ENCODE results near the gene UCN2.

UCN2 gene

DNA sequence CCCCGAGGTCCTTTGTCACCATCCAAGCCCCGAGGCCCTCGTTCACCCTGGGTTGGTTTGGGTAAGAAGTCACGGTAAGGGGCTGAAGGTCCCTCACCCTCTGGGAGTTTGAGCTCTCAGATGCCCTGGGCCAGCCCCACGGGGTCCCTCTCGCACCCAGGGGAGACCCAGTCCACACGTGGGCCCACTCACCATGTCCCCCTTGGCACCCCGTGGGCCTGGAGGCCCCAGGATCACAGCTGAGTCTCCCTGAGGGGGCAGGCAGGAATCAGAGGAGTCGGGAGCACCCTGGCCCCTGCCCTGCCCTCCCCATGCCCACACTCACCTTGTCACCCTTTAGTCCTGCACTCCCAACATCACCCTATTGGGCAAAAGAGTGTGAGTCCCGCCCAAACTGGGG lies 5.8 kb upstream of the UCN2 start:
- no peaks in the 10 kb centered on the region for H3K27me3 ChIP-seq (ENCODE audit: insufficient read depth, low read length, poor library complexity, severe bottlenecking)
- TF ChIP-seq, protein P1, sequence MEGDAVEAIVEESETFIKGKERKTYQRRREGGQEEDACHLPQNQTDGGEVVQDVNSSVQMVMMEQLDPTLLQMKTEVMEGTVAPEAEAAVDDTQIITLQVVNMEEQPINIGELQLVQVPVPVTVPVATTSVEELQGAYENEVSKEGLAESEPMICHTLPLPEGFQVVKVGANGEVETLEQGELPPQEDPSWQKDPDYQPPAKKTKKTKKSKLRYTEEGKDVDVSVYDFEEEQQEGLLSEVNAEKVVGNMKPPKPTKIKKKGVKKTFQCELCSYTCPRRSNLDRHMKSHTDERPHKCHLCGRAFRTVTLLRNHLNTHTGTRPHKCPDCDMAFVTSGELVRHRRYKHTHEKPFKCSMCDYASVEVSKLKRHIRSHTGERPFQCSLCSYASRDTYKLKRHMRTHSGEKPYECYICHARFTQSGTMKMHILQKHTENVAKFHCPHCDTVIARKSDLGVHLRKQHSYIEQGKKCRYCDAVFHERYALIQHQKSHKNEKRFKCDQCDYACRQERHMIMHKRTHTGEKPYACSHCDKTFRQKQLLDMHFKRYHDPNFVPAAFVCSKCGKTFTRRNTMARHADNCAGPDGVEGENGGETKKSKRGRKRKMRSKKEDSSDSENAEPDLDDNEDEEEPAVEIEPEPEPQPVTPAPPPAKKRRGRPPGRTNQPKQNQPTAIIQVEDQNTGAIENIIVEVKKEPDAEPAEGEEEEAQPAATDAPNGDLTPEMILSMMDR (conservative IDR thresholded peaks at IDR 0.05; ENCODE audit: low read length), result no peak
- TF ChIP-seq EZH2phosphoT487 (IDR thresholded peaks at IDR 0.05; ENCODE audit: borderline replicate concordance), result no peak
- no peaks in the 10 kb centered on the region for H4K20me1 ChIP-seq (ENCODE audit: insufficient read depth, low read length, poor library complexity, severe bottlenecking)
- no peak overlapping the region for H3K4me3 ChIP-seq (ENCODE audit: low read length, poor library complexity, severe bottlenecking)
- H3K36me3 ChIP-seq (ENCODE audit: insufficient read depth, low read length), result no peaks in the 10 kb centered on the region
- no peak overlapping the region for H2AFZ ChIP-seq (ENCODE audit: low read length)
- peaks cover 9% of the 10 kb centered on the region for H3K4me1 ChIP-seq (ENCODE audit: insufficient read depth, low read length, poor library complexity, severe bottlenecking)
- no peaks in the 10 kb centered on the region for H3K9me2 ChIP-seq (replicated peaks; ENCODE audit: low read depth, low read length)
- H3F3A ChIP-seq (ENCODE audit: low read depth), result no peaks in the 10 kb centered on the region
- no peak overlapping the region for H3K9ac ChIP-seq (ENCODE audit: low read depth, low read length, poor library complexity, severe bottlenecking)
- no peaks in the 10 kb centered on the region for H3K79me2 ChIP-seq (ENCODE audit: insufficient read depth, low read length)
- H3K4me2 ChIP-seq (ENCODE audit: low read depth, low read length, poor library complexity, severe bottlenecking), result no peak overlapping the region
- H3K9me3 ChIP-seq (ENCODE audit: insufficient read depth, low read depth, low read length), result no peaks in the 10 kb centered on the region

DNA sequence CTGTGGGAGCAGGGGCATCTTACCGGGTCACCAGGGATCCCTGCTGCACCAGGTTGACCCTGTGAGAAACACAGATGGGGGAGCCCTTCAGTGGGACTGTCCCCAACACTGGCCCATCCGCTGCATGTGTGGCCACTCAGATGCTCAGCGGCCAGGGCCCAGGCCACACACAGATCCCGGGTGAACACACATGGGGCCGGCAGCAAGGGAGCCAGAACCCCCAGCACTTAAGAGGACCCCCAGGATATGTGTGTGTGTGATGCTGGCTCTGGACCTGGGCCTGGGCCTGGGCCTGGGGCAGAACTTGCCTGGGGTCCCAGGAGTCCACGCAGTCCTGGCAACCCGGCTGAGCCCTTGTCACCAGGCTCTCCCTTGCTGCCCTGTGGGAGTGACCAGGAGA lies 4.9 kb upstream of the UCN2 start:
- H3K27me3 ChIP-seq (ENCODE audit: insufficient read depth, low read length, poor library complexity, severe bottlenecking), result no peaks in the 10 kb centered on the region
- TF ChIP-seq, protein P1 (conservative IDR thresholded peaks at IDR 0.05; ENCODE audit: low read length), result no peak
- no peak for TF ChIP-seq EZH2phosphoT487 (IDR thresholded peaks at IDR 0.05; ENCODE audit: borderline replicate concordance)
- no peak overlapping the region for H3K9ac ChIP-seq (ENCODE audit: low read depth, low read length, poor library complexity, severe bottlenecking)
- H3F3A ChIP-seq (ENCODE audit: low read depth), result no peaks in the 10 kb centered on the region
- H3K9me2 ChIP-seq (replicated peaks; ENCODE audit: low read depth, low read length), result no peaks in the 10 kb centered on the region
- no peak overlapping the region for H3K4me2 ChIP-seq (ENCODE audit: low read depth, low read length, poor library complexity, severe bottlenecking)
- no peaks in the 10 kb centered on the region for H3K9me3 ChIP-seq (ENCODE audit: insufficient read depth, low read depth, low read length)
- no peak overlapping the region for H2AFZ ChIP-seq (ENCODE audit: low read length)
- no peaks in the 10 kb centered on the region for H3K36me3 ChIP-seq (ENCODE audit: insufficient read depth, low read length)
- peaks cover 19% of the 10 kb centered on the region for H3K4me1 ChIP-seq (ENCODE audit: insufficient read depth, low read length, poor library complexity, severe bottlenecking)
- H3K4me3 ChIP-seq (ENCODE audit: low read length, poor library complexity, severe bottlenecking), result no peak overlapping the region
- no peaks in the 10 kb centered on the region for H3K79me2 ChIP-seq (ENCODE audit: insufficient read depth, low read length)
- no peaks in the 10 kb centered on the region for H4K20me1 ChIP-seq (ENCODE audit: insufficient read depth, low read length, poor library complexity, severe bottlenecking)

DNA sequence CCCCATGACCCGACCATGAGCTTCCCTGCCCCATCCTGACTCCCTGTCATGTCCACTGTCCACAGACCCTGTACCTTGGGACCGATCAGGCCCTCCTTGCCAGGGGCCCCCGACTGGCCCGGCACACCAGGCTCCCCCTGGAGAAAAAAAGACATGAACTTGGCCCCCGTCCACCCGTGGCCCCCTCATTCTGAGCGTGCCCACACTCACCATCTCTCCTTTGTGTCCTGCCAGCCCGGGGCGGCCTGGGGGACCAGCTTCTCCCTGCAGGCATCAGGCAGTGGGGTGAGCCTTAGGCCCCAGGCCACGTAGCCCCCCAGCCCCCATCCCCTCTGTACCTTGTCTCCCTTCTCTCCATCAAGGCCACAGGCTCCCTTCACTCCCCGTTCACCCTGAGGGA lies 3.9 kb upstream of the UCN2 start:
- Histone ChIP-seq H3K9me2 (replicated peaks; ENCODE audit: low read depth, low read length) (no peaks in the 10 kb centered on the region), H3K36me3 (ENCODE audit: insufficient read depth, low read length) (no peaks in the 10 kb centered on the region), H3K9ac (ENCODE audit: low read depth, low read length, poor library complexity, severe bottlenecking) (no peak overlapping the region), H3K4me2 (ENCODE audit: low read depth, low read length, poor library complexity, severe bottlenecking) (no peak overlapping the region), H2AFZ (ENCODE audit: low read length) (no peak overlapping the region), H3K4me3 (ENCODE audit: low read length, poor library complexity, severe bottlenecking) (no peak overlapping the region), H4K20me1 (ENCODE audit: insufficient read depth, low read length, poor library complexity, severe bottlenecking) (no peaks in the 10 kb centered on the region), H3F3A (ENCODE audit: low read depth) (no peaks in the 10 kb centered on the region), H3K9me3 (ENCODE audit: insufficient read depth, low read depth, low read length) (no peaks in the 10 kb centered on the region), H3K27me3 (ENCODE audit: insufficient read depth, low read length, poor library complexity, severe bottlenecking) (no peaks in the 10 kb centered on the region), H3K4me1 (ENCODE audit: insufficient read depth, low read length, poor library complexity, severe bottlenecking) (peaks cover 20% of the 10 kb centered on the region), H3K79me2 (ENCODE audit: insufficient read depth, low read length) (no peaks in the 10 kb centered on the region)
- TF ChIP-seq EZH2phosphoT487 (IDR thresholded peaks at IDR 0.05; ENCODE audit: borderline replicate concordance), result no peak
- TF ChIP-seq, protein P1 (conservative IDR thresholded peaks at IDR 0.05; ENCODE audit: low read length), result no peak
